Smooth muscle cell (in vitro differentiated cells): Measurements from ENCODE around the gene WRAP73. TPM values are rescaled to one million over a fixed set of nuclear protein-coding genes. Genes with fewer than 3 reads are reported as not detected.

Experiments
- DNase-seq: peaks from one replicate; lab custom pipeline; 2025; ENCODE audit not compliant: unreplicated experiment; lab: John Stamatoyannopoulos, UW
- H2AFZ ChIP-seq: fragments of 200-600 bp; sonication (generic); 2 replicates; pipeline ENCODE4 v1.6.0; 2016; ENCODE audit warnings: antibody characterized with exemption, low read depth, mild to moderate bottlenecking
- H3F3A ChIP-seq: fragments of 200-600 bp; sonication (generic); 2 replicates; pipeline ENCODE4 v1.6.0; 2017; ENCODE audit warnings: antibody characterized with exemption, low read depth
- H3K27ac ChIP-seq: fragments of 200-600 bp; sonication (generic); 2 replicates; pipeline ENCODE4 v1.5.1; 2016; ENCODE audit warnings: low read depth, mild to moderate bottlenecking
- H3K27me3 ChIP-seq: fragments of 200-600 bp; sonication (generic); 2 replicates; pipeline ENCODE4 v1.6.1; 2016; ENCODE audit warnings: low read depth, mild to moderate bottlenecking
- H3K36me3 ChIP-seq: fragments of 200-600 bp; sonication (generic); 2 replicates; pipeline ENCODE4 v1.5.1; 2016; ENCODE audit warnings: low read depth
- H3K4me1 ChIP-seq: fragments of 200-600 bp; sonication (generic); 2 replicates; pipeline ENCODE4 v1.5.1; 2016; ENCODE audit warnings: low read depth
- H3K4me2 ChIP-seq: fragments of 200-600 bp; sonication (generic); 2 replicates; pipeline ENCODE4 v1.6.0; 2016; ENCODE audit warnings: mild to moderate bottlenecking
- H3K4me3 ChIP-seq: fragments of 200-600 bp; sonication (generic); 2 replicates; pipeline ENCODE4 v1.5.1; 2016; ENCODE audit warnings: mild to moderate bottlenecking
- H3K79me2 ChIP-seq: fragments of 200-600 bp; sonication (generic); 2 replicates; pipeline ENCODE4 v1.6.0; 2016; ENCODE audit warnings: low read depth, mild to moderate bottlenecking
- H3K9ac ChIP-seq: fragments of 200-600 bp; sonication (generic); 2 replicates; pipeline ENCODE4 v1.6.0; 2016; ENCODE audit warnings: low read depth
- H3K9me3 ChIP-seq: fragments of 200-600 bp; sonication (generic); replicated peaks from 2 replicates; pipeline ENCODE4 v1.5.1; 2016; ENCODE audit warnings: low read depth
- H4K20me1 ChIP-seq: fragments of 200-600 bp; sonication (generic); 2 replicates; pipeline ENCODE4 v1.6.0; 2016; ENCODE audit warnings: low read depth
- CTCF ChIP-seq: fragments of 200-600 bp; sonication (generic); IDR thresholded peaks from 2 replicates; pipeline ENCODE4 v1.5.1; 2017; ENCODE audit warnings: borderline replicate concordance, mild to moderate bottlenecking, antibody characterized with exemption; ENCODE audit not compliant: insufficient read depth, poor library complexity, severe bottlenecking
- WGBS: methylation state at CpG from one replicate; pipeline ENCODE4 v1.1.7; 2016; ENCODE audit warnings: low lambda C conversion rate; 5-methylcytosine and 5-hydroxymethylcytosine counted together
- polyA plus RNA-seq: library from polyadenylated mRNA; unstranded; fragments of >200 nt; fragmentation: Nextera tagmentation; extraction: Ambion mirVana; gene quantifications from 2 replicates; pipeline ENCODE4 v1.2.1, GENCODE V29; 2016
- total RNA-seq: library from RNA; depleted of rRNA; stranded (reverse); fragments of >200 nt; gene quantifications from 2 replicates; pipeline ENCODE4 v1.2.3, GENCODE V29; 2014

WRAP73 gene
- total and polyA plus RNA-seq, 2 experiments from 2014 or later: 17.2 to 20.8 TPM

GRCh38 chr1:3651026-3651929, 1.4 kb upstream of the WRAP73 start:
- Histone ChIP-seq H3K36me3 (no peaks in the 10 kb centered on the region), H3K79me2 (no peaks in the 10 kb centered on the region), H3K4me2 (peak overlapping the region; percentile 94), H3K9me3 (no peaks in the 10 kb centered on the region), H3K9ac (no peak overlapping the region), H3K27ac (no peak overlapping the region), H3K4me1 (peaks cover 6% of the 10 kb centered on the region), H3F3A (no peaks in the 10 kb centered on the region), H2AFZ (no peak overlapping the region), H3K27me3 (peaks cover 62% of the 10 kb centered on the region), H4K20me1 (no peaks in the 10 kb centered on the region), H3K4me3 (no peak overlapping the region)
- TF ChIP-seq CTCF: no peak
- WGBS: 4% methylated on average over 79 of the region's 83 CpGs
- no peak for DNase-seq

DNA sequence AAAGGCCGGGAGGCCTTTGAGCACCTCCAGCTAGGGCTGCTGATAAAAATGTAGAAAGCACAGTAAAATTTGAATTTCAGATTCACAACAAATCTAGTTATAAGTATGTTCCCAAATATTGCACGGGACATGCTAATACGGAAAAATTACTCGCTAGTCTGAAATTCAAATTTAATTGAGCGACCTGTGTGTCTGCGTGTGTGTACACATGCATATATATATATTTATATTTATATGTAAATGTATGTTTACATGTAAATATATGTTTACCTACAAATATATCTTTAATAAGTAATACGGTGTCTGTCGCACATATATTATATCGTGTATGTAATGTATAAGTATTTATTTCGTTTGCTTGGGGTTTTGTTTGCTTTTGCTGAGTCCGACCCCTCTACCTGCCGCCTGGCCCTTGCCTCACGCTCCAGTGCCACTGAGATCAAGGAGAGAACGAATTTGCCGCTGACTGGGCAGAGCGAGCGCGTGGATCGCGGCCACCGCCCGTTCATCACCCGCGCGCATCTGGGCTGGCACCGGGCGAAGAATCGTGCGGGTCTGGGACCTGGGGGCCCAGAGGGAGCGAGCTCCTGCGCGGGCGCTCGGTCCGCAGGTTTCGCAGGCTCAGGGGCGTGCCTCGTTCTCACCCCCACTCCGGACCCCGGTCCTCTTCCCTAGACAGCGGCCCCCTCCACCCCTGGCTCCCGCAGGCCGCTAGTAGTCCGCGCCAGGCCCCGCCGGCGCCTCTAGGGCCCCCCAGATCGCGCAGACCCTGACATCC, 534 bp upstream of the WRAP73 start:
- Histone ChIP-seq H3K27me3 (peaks cover 54% of the 10 kb centered on the region), H3K27ac (no peak overlapping the region), H4K20me1 (no peaks in the 10 kb centered on the region), H2AFZ (no peak overlapping the region), H3K4me3 (peak overlapping the region; percentile 93), H3K9me3 (no peaks in the 10 kb centered on the region), H3K36me3 (no peaks in the 10 kb centered on the region), H3F3A (no peaks in the 10 kb centered on the region), H3K9ac (no peak overlapping the region), H3K4me2 (peak overlapping the region; percentile 94), H3K79me2 (no peaks in the 10 kb centered on the region), H3K4me1 (peaks cover 6% of the 10 kb centered on the region)
- TF ChIP-seq CTCF: no peak
- WGBS: 12% methylated on average over 48 of the region's 50 CpGs
- DNase-seq: no peak

GRCh38 chr1:3646596-3646995, 3.3 kb downstream of the WRAP73 start:
- H3K36me3 ChIP-seq: no peaks in the 10 kb centered on the region
- H2AFZ ChIP-seq: no peak overlapping the region
- no peak overlapping the region for H3K9ac ChIP-seq
- TF ChIP-seq CTCF: no peak
- peaks cover 6% of the 10 kb centered on the region for H3K4me1 ChIP-seq
- no peaks in the 10 kb centered on the region for H3F3A ChIP-seq
- H4K20me1 ChIP-seq: no peaks in the 10 kb centered on the region
- DNase-seq: no peak
- H3K4me2 ChIP-seq: no peak overlapping the region
- H3K27ac ChIP-seq: no peak overlapping the region
- H3K79me2 ChIP-seq: no peaks in the 10 kb centered on the region
- WGBS: 98% methylated on average over 20 of the region's 20 CpGs
- no peaks in the 10 kb centered on the region for H3K9me3 ChIP-seq
- H3K4me3 ChIP-seq: no peak overlapping the region
- peaks cover 16% of the 10 kb centered on the region for H3K27me3 ChIP-seq
